ENCODE results near the gene MGMT. TPM values are rescaled to one million over a fixed set of nuclear protein-coding genes. Genes with fewer than 3 reads are reported as not detected.

The MGMT gene
- total and polyA plus RNA-seq, 2 donors (not counting 3 experiments of a cell fraction or from before 2014, with no cell fraction given) = 15.0 to 15.2 TPM

- Histone ChIP-seq H4K20me1 (replicated peaks; ENCODE audit: control insufficient read depth, extremely low read depth, insufficient read depth, low read length) (no peaks in the 10 kb centered on the region), H3K9ac (replicated peaks; ENCODE audit: extremely low read depth, insufficient read depth, low read length) (no peak overlapping the region), H3K9me3 (replicated peaks; ENCODE audit: control insufficient read depth, insufficient read depth, low read length) (no peaks in the 10 kb centered on the region), H3K4me2 (ENCODE audit: insufficient read depth, low read length) (no peak overlapping the region), H3K9me1 (replicated peaks; ENCODE audit: control insufficient read depth, extremely low read depth, insufficient read depth, low read length) (no peaks in the 10 kb centered on the region), H3K4me3 (replicated peaks in 1 of 3; ENCODE audit: insufficient read depth in 1 of 3, low read depth in 1 of 3, low read length in 3 of 3) (no peak overlapping the region), H2AFZ (ENCODE audit: low read depth, low read length) (no peak overlapping the region), H3K36me3 (ENCODE audit: control insufficient read depth in 2 of 2, extremely low read depth in 1 of 2, insufficient read depth in 2 of 2, low read length in 2 of 2) (no peaks in the 10 kb centered on the region), H3K27ac (ENCODE audit: insufficient read depth, low read depth, low read length) (no peak overlapping the region), H3K79me2 (ENCODE audit: control insufficient read depth, insufficient read depth, low read length) (no peaks in the 10 kb centered on the region), H3K4me1 (ENCODE audit: control insufficient read depth, extremely low read depth, insufficient read depth, low read length) (no peaks in the 10 kb centered on the region), H3K27me3 (ENCODE audit: control insufficient read depth in 2 of 2, insufficient read depth in 2 of 2, low read length in 2 of 2) (no peaks in the 10 kb centered on the region)
- FAIRE-seq (no peak), DNase-seq (ENCODE audit: low read depth, low spot score) (no peak)
- dilution Hi-C loops (cut with MboI; ENCODE audit: extremely low pct_ligation_motif_present, low sequenced_read_pairs) = no loop called here
- POLR2A ChIA-PET = no interaction called here
- CTCF ChIA-PET = no interaction called here
- no TSS peak for BruUV-seq (replicated peaks)
- TF ChIP-seq EZH2 (IDR thresholded peaks at IDR 0.05; ENCODE audit: borderline replicate concordance, low read depth, low read length, severe bottlenecking) (no peak), POLR2A (IDR thresholded peaks at IDR 0.05; ENCODE audit: low read depth, low read length) (no peak), MYC (IDR thresholded peaks at IDR 0.05; ENCODE audit: low read depth, low read length) (no peak), FOS (IDR thresholded peaks at IDR 0.05; ENCODE audit: borderline replicate concordance, insufficient read depth, low read length) (no peak), POLR2AphosphoS5 (IDR thresholded peaks at IDR 0.05; ENCODE audit: insufficient read depth, low read depth, low read length) (no peak)
- intact Hi-C loops (cut with micrococcal nuclease) = no loop called here
Measured at GRCh38 chr10:129538236-129538635, 71.2 kb downstream of the MGMT start.

GRCh38 chr10:129541200-129541599 is 74.2 kb downstream of the MGMT start:
- Histone ChIP-seq H3K27ac (ENCODE audit: insufficient read depth, low read depth, low read length) (no peak overlapping the region), H3K4me3 (replicated peaks in 1 of 3; ENCODE audit: insufficient read depth in 1 of 3, low read depth in 1 of 3, low read length in 3 of 3) (no peak overlapping the region), H3K9ac (replicated peaks; ENCODE audit: extremely low read depth, insufficient read depth, low read length) (no peak overlapping the region), H3K36me3 (ENCODE audit: control insufficient read depth in 2 of 2, extremely low read depth in 1 of 2, insufficient read depth in 2 of 2, low read length in 2 of 2) (no peaks in the 10 kb centered on the region), H3K9me3 (replicated peaks; ENCODE audit: control insufficient read depth, insufficient read depth, low read length) (no peaks in the 10 kb centered on the region), H3K4me1 (ENCODE audit: control insufficient read depth, extremely low read depth, insufficient read depth, low read length) (no peaks in the 10 kb centered on the region), H3K4me2 (ENCODE audit: insufficient read depth, low read length) (no peak overlapping the region), H3K79me2 (ENCODE audit: control insufficient read depth, insufficient read depth, low read length) (no peaks in the 10 kb centered on the region), H4K20me1 (replicated peaks; ENCODE audit: control insufficient read depth, extremely low read depth, insufficient read depth, low read length) (no peaks in the 10 kb centered on the region), H3K9me1 (replicated peaks; ENCODE audit: control insufficient read depth, extremely low read depth, insufficient read depth, low read length) (no peaks in the 10 kb centered on the region), H2AFZ (ENCODE audit: low read depth, low read length) (no peak overlapping the region), H3K27me3 (ENCODE audit: control insufficient read depth in 2 of 2, insufficient read depth in 2 of 2, low read length in 2 of 2) (no peaks in the 10 kb centered on the region)
- no peak for DNase-seq (ENCODE audit: low read depth, low spot score)
- no peak for FAIRE-seq
- intact Hi-C loops (cut with micrococcal nuclease) = loop anchor here (10.0 kb wide), 1 partner anchor 506 kb away; no protein-coding TSS in a partner anchor
- no peak for TF ChIP-seq POLR2A (IDR thresholded peaks at IDR 0.05; ENCODE audit: low read depth, low read length)
- TF ChIP-seq FOS (IDR thresholded peaks at IDR 0.05; ENCODE audit: borderline replicate concordance, insufficient read depth, low read length) = no peak
- TF ChIP-seq EZH2 (IDR thresholded peaks at IDR 0.05; ENCODE audit: borderline replicate concordance, low read depth, low read length, severe bottlenecking) = no peak
- no peak for TF ChIP-seq MYC (IDR thresholded peaks at IDR 0.05; ENCODE audit: low read depth, low read length)
- TF ChIP-seq MAX (IDR thresholded peaks at IDR 0.05; ENCODE audit: insufficient read depth, insufficient read length) = no peak
- no peak for TF ChIP-seq POLR2AphosphoS5 (IDR thresholded peaks at IDR 0.05; ENCODE audit: insufficient read depth, low read depth, low read length)
- TF ChIP-seq JUN (IDR thresholded peaks at IDR 0.05; ENCODE audit: borderline replicate concordance, insufficient read depth, insufficient read length, low read depth) = no peak
- TF ChIP-seq CTCF (IDR thresholded peaks at IDR 0.05; ENCODE audit: extremely low read depth in 1 of 2, insufficient read depth in 1 of 2, low read depth in 1 of 2, low read length in 2 of 2) = no peak
- no peak for TF ChIP-seq GATA2 (IDR thresholded peaks at IDR 0.05; ENCODE audit: insufficient read depth, insufficient read length, low read depth, low read length)
- POLR2A ChIA-PET = no interaction called here
- BruUV-seq (replicated peaks) = no TSS peak
- CTCF ChIA-PET = no interaction called here
- dilution Hi-C loops (cut with MboI; ENCODE audit: extremely low pct_ligation_motif_present, low sequenced_read_pairs) = no loop called here
